ENCODE data around the gene CNTF.

DNA sequence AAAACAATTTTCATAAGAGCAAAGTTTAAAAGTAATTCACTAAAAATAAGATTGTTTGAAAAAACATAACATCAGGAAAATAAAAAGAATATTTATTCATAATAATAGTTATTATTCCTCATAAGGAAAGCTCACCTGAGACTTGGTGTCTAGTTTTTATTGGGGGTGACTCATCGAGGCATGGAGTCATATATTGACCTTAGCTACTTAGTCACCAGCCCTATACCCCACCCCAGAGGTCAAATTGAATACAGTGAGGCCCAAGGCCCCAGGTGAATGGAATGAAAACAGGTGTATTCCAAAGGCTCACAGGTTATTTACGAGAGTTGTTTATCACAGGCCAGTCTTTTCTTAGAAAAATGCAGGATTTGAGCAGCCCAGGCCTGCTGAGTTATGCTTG is 36.9 kb downstream of the CNTF start:
- TF ChIP-seq POLR2A (IDR thresholded peaks at IDR 0.05; ENCODE audit: low read depth, low read length) (no peak), POLR2AphosphoS5 (IDR thresholded peaks at IDR 0.05; ENCODE audit: low read depth, low read length) (no peak), TAF1 (IDR thresholded peaks at IDR 0.05; ENCODE audit: borderline replicate concordance, low read depth, low read length) (no peak)

All from GM12892 (cell line).